ENCODE measurements around the gene TMEM33.

GRCh38 chr4:41890085-41890484 lies 45.1 kb upstream of the TMEM33 start:
- TF ChIP-seq POLR2A (IDR thresholded peaks at IDR 0.05) = no peak
- TF ChIP-seq, protein P1, sequence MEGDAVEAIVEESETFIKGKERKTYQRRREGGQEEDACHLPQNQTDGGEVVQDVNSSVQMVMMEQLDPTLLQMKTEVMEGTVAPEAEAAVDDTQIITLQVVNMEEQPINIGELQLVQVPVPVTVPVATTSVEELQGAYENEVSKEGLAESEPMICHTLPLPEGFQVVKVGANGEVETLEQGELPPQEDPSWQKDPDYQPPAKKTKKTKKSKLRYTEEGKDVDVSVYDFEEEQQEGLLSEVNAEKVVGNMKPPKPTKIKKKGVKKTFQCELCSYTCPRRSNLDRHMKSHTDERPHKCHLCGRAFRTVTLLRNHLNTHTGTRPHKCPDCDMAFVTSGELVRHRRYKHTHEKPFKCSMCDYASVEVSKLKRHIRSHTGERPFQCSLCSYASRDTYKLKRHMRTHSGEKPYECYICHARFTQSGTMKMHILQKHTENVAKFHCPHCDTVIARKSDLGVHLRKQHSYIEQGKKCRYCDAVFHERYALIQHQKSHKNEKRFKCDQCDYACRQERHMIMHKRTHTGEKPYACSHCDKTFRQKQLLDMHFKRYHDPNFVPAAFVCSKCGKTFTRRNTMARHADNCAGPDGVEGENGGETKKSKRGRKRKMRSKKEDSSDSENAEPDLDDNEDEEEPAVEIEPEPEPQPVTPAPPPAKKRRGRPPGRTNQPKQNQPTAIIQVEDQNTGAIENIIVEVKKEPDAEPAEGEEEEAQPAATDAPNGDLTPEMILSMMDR (IDR thresholded peaks at IDR 0.05) = no peak

All from Peyer's patch (tissue), 4 donors.